ENCODE data around the gene CCNA1. TPM values are rescaled to one million over a fixed set of nuclear protein-coding genes. Genes with fewer than 3 reads are reported as not detected.

Gene CCNA1
- total RNA-seq, 1 donor from 2014 or later, result 0.17 TPM

DNA sequence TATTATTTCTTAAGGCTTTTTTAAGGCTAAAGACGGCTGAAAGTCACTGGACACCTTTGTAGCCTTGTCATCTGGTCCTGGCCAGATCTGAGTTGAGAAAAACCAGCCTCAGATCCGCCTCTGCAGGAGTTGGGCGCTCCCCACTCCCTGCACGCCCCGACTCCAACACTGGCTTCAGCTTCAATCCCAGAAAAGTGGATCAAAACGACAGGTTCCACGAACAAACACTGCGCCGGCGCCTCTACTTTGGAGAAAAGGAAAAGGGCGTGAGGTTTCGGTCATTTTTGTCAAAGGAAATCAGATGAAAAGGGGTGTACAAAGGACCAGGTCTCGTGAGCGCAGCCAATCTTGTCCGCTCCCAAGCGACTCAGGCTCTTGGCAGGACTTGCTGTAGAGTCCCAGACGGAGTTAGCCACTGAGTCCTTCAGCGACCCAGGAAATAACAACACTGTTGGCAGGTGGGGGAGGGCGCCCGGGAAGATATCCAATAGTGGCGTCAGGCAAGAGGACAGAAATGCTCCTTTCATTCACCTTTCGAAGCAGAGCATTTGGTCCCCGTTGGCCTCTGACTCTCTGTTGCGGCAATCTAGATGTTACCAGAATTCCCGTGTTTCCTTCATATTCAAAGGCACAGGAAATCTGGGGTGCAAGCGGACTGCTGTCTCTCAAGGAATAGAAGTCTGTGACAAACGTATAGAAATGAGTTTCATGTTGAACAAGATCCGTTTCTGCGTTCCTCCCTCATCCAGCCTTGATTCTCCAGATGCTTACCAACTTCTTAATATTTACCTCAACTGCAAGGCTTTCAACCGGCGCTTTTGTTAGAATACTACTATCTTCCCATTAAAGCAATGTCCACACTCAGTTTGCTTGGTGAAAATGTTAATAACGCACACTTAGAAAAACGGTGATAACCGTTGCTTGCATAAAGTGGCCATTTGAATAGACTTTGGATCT lies 1.8 kb upstream of the CCNA1 start:
- H3K27me3 ChIP-seq (ENCODE audit: control insufficient read depth, insufficient read depth, low read length), result peaks cover 15% of the 10 kb centered on the region
- TF ChIP-seq, protein P1, sequence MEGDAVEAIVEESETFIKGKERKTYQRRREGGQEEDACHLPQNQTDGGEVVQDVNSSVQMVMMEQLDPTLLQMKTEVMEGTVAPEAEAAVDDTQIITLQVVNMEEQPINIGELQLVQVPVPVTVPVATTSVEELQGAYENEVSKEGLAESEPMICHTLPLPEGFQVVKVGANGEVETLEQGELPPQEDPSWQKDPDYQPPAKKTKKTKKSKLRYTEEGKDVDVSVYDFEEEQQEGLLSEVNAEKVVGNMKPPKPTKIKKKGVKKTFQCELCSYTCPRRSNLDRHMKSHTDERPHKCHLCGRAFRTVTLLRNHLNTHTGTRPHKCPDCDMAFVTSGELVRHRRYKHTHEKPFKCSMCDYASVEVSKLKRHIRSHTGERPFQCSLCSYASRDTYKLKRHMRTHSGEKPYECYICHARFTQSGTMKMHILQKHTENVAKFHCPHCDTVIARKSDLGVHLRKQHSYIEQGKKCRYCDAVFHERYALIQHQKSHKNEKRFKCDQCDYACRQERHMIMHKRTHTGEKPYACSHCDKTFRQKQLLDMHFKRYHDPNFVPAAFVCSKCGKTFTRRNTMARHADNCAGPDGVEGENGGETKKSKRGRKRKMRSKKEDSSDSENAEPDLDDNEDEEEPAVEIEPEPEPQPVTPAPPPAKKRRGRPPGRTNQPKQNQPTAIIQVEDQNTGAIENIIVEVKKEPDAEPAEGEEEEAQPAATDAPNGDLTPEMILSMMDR (IDR thresholded peaks at IDR 0.05; ENCODE audit: insufficient read depth, low read length, poor library complexity, severe bottlenecking), result no peak
- DNase-seq (ENCODE audit: low read depth), result no peak
- H3K4me3 ChIP-seq (ENCODE audit: low read depth, low read length), result no peak overlapping the region
- no peaks in the 10 kb centered on the region for H3K36me3 ChIP-seq (ENCODE audit: control insufficient read depth, insufficient read depth, low read length)

DNA sequence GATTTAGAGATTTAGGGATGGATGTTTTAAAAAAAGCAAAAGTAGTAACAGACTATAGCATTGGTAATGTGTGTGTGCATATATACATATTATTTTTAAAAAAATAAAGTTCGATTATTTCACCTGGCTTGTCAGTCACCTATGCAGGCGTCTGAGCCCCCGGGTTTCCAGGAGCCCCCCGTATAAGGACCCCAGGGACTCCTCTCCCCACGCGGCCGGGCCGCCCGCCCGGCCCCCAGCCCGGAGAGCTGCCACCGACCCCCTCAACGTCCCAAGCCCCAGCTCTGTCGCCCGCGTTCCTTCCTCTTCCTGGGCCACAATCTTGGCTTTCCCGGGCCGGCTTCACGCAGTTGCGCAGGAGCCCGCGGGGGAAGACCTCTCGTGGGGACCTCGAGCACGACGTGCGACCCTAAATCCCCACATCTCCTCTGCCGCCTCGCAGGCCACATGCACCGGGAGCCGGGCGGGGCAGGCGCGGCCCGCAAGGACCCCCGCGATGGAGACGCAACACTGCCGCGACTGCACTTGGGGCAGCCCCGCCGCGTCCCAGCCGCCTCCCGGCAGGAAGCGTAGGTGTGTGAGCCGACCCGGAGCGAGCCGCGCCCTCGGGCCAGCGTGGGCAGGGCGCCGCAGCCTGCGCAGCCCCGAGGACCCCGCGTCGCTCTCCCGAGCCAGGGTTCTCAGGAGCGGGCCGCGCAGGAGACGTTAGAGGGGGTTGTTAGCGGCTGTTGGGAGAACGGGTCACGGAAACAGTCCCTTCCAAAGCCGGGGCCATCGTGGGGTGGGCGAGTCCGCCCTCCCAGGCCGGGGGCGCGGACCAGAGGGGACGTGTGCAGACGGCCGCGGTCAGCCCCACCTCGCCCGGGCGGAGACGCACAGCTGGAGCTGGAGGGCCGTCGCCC lies 840 bp upstream of the CCNA1 start:
- H3K4me3 ChIP-seq (ENCODE audit: low read depth, low read length), result peak overlapping the region; percentile 59
- peaks cover 15% of the 10 kb centered on the region for H3K27me3 ChIP-seq (ENCODE audit: control insufficient read depth, insufficient read depth, low read length)
- DNase-seq (ENCODE audit: low read depth), result no peak
- TF ChIP-seq, protein P1 (IDR thresholded peaks at IDR 0.05; ENCODE audit: insufficient read depth, low read length, poor library complexity, severe bottlenecking), result no peak
- H3K36me3 ChIP-seq (ENCODE audit: control insufficient read depth, insufficient read depth, low read length), result no peaks in the 10 kb centered on the region

DNA sequence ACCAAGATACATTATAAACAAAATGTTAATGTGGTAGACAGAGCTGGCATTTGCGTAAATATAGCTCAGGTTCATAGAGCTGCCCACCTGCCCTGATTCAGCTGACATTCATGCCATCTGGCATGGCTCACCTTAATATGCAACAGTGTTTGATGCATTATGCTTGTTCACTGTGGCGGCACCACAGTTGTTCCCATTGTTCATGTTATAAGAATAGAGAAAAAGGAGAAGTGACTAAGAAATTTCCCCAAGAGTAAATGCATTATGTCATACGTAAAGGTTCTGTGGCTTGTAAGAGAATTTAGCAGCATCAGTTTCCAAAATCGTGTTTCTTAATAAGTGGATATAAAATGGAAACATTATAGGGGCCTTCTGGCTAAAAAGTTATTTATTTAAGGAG lies 4.5 kb downstream of the CCNA1 start:
- Histone ChIP-seq H3K36me3 (ENCODE audit: control insufficient read depth, insufficient read depth, low read length) (no peaks in the 10 kb centered on the region), H3K27me3 (ENCODE audit: control insufficient read depth, insufficient read depth, low read length) (peaks cover 6% of the 10 kb centered on the region), H3K4me3 (ENCODE audit: low read depth, low read length) (no peak overlapping the region)
- DNase-seq (ENCODE audit: low read depth), result no peak
- TF ChIP-seq, protein P1 (IDR thresholded peaks at IDR 0.05; ENCODE audit: insufficient read depth, low read length, poor library complexity, severe bottlenecking), result no peak

DNA sequence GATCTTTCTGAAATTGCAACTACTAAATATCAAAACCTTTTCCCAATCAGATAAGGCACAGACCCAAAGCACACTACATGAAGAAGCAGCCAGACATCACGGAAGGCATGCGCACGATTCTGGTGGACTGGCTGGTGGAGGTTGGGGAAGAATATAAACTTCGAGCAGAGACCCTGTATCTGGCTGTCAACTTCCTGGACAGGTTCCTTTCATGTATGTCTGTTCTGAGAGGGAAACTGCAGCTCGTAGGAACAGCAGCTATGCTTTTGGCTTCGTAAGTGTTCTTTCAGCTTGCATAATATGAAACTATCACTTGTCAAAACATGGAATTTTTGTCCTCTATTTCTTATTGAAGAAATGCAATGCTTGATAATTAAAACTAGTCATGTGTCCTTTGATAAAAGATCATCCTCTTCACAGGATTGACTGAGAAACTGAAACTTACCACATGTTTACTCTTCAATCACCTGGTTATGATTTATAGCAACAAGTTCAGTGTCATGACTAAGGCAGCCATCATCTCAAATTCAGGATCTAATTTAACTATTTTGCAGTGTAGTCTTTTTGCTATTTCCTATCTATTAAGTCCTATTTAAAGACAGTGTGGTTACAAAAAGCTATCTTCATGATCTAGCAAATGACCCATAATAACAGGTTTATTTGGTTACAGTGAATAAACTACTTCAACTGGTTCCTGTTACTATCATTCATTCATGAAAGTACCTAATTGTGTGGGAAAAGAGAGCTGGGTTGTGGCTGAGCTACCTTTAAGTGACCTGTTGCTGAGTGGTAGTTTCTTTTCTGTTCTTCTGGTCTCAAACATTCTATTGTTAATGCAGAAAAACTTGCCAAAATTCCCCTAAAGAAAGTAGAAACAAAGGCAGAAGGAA lies 6.5 kb downstream of the CCNA1 start:
- Histone ChIP-seq H3K4me3 (ENCODE audit: low read depth, low read length) (no peak overlapping the region), H3K27me3 (ENCODE audit: control insufficient read depth, insufficient read depth, low read length) (no peaks in the 10 kb centered on the region), H3K36me3 (ENCODE audit: control insufficient read depth, insufficient read depth, low read length) (no peaks in the 10 kb centered on the region)
- no peak for DNase-seq (ENCODE audit: low read depth)
- TF ChIP-seq, protein P1 (IDR thresholded peaks at IDR 0.05; ENCODE audit: insufficient read depth, low read length, poor library complexity, severe bottlenecking), result no peak

DNA sequence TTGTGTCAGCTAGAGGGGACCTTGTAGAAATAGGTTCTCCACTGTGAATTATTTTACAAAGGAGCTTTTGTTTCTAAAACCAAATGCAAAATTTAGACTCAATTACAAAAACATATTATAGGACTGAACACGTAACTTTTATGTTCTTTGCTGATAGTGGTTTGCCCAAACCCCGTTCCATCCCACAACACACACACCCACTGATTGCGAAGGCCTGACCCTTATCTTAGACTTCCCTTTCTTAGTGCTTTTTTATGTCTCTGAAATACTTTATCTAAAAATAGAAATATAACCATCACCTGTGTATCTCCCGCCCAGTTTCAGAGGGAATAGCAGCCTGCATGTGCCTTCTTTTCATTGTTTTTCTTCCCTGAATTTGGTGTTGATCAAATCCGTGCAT lies 13.0 kb downstream of the CCNA1 start:
- no peak overlapping the region for H3K4me3 ChIP-seq (ENCODE audit: low read depth, low read length)
- DNase-seq (ENCODE audit: low read depth), result no peak
- TF ChIP-seq, protein P1 (IDR thresholded peaks at IDR 0.05; ENCODE audit: insufficient read depth, low read length, poor library complexity, severe bottlenecking), result no peak
- H3K36me3 ChIP-seq (ENCODE audit: control insufficient read depth, insufficient read depth, low read length), result no peaks in the 10 kb centered on the region
- H3K27me3 ChIP-seq (ENCODE audit: control insufficient read depth, insufficient read depth, low read length), result no peaks in the 10 kb centered on the region

All from kidney epithelial cell (primary cell).